Activated CD4-positive, alpha-beta T cell treated with anti-CD3 and anti-CD28 coated beads for 24 hours (primary cell): ENCODE results near the gene SIN3A.
"Not testable (repeated sequence)": the region's sequence is repeated elsewhere in the genome, so short reads cannot be mapped to it uniquely, and the experiment has no call there.

Experiments
- DNase-seq, 2 donors: peaks; one replicate each; pipeline ENCODE4 v3.0.0-alpha.2; 2020; ENCODE audit warnings: low read depth in 2 of 2

The SIN3A gene

GRCh38 chr15:75333654-75334419 lies 117.7 kb downstream of the SIN3A start:
- DNase-seq: not testable (repeated sequence)

- DNase-seq: not testable (repeated sequence)
Observed at GRCh38 chr15:75332093-75332492, 119.4 kb downstream of the SIN3A start.

DNA sequence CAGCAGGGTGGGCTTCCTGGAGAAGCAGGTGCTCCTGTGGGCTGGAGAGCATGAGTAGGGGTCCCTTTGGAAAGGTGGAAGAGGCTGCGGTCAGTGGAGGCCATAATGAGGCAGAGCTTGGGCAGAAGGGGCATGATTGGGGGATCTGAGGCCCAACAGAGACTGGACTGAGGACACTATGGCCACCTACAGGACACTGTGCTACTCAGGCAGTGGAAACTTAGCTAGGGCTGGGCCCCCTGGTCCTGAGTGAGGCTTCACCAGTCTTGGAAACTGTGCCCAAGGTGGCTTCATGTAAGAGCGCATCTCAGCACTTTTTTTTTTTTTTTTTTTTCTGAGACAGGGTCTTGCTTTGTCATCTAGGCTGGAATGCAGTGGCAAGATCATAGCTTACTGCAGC lies 121.9 kb downstream of the SIN3A start:
- DNase-seq: no peak

GRCh38 chr15:75328493-75329314 lies 122.8 kb downstream of the SIN3A start:
- no peak for DNase-seq

DNA sequence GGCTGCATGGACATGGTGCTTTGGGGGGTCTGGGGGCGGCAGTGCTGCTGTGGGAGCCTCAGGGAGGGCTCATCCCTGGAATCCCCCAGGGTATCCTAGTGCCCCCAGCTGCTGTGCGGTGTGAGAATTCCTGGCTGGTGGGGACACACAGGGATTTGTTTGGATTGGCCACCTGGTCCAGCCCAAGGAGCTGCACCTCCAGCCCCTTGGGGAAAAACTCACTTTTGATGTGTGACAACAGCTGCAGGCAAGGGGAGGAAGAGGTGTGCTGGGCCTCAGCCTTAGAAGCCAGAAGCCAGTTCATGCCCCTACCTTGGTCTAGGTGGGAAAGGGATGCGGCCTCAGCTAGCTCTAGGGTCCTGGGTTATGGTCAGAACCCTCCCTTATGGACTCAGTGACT lies 124.0 kb downstream of the SIN3A start:
- no peak for DNase-seq

- no peak for DNase-seq
Observed at GRCh38 chr15:75327005-75327404, 124.5 kb downstream of the SIN3A start.

- no peak for DNase-seq
Observed at GRCh38 chr15:75325922-75326321, 125.6 kb downstream of the SIN3A start.

- DNase-seq: no peak
Observed at GRCh38 chr15:75321711-75322110, 129.8 kb downstream of the SIN3A start.
